Measurements from ENCODE around the gene TSNAX.
A peak's percentile ranks its signal among the peaks of the same experiment; 100 is the strongest.
"Not testable (repeated sequence)": the region's sequence is repeated elsewhere in the genome, so short reads cannot be mapped to it uniquely, and the experiment has no call there.

TSNAX gene, protein sequence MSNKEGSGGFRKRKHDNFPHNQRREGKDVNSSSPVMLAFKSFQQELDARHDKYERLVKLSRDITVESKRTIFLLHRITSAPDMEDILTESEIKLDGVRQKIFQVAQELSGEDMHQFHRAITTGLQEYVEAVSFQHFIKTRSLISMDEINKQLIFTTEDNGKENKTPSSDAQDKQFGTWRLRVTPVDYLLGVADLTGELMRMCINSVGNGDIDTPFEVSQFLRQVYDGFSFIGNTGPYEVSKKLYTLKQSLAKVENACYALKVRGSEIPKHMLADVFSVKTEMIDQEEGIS

DNA sequence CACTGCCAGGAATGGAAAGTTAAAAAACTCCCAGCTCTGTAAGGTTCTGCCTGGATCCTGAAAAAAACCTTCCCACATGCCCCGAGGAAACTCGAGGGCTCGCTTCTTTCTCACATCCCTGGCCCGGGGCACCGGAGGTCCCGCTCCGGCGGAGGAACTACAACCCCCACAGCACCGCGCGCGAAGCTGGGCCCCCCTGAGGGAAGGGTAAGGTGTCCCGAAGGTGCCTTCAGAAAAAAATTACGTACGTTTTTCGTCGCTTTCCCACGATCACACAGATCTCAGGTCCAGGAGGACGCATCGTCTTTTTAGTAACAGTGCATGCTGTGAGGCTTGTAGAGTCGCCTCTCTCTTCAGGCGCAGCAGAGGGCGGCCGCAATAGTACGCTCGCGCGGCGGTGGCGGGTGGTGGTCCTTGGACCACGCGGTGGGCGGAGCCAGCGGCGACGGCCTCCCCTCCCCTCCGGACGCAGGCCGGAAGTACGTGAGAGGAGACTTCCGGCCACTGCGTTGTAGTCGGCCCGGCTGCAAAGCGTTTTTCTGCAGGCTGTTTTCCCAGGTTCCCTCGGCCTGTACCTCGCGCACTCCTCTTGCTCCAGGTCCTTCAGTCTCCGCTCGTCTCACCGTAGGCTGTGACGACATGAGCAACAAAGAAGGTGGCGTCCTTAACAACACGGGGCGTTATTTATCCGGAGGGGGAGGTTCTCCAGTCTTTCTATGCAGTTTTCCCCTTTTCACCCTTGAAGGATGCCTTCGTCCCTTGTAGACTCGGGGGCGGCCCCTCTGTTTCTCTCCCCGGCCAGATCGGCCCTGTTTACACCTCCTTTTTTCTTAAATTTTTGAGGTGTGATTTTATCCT lies at the start of gene TSNAX:
TSNAX (plus strand) TSS at position 498 of the 858 bp plus-strand sequence; CDS start at position 640, 142 bp downstream.
- peak; percentile 79 to 81 for DNase-seq (ENCODE audit: low read depth in 2 of 2)

DNA sequence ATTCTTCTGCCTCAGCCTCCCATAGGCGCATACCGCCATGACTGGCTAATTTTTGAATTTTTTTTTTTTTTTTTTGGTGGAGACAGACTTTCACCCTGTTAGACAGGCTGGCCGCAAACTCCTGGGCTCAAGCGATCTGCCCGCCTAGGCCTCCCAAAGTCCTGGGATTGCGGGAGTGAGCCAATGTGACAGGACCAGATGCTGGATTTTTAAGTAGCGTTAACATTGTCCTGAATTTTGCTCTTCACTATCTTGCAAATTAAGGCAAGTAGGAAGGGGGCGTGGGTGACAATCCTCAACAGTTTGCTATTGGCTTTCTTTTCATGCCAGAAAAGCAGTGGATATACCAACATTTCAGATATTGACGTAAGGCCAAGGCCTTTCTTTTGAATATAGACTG lies 49.7 kb upstream of the TSNAX start:
- no peak for DNase-seq (ENCODE audit: low read depth in 2 of 2)

DNA sequence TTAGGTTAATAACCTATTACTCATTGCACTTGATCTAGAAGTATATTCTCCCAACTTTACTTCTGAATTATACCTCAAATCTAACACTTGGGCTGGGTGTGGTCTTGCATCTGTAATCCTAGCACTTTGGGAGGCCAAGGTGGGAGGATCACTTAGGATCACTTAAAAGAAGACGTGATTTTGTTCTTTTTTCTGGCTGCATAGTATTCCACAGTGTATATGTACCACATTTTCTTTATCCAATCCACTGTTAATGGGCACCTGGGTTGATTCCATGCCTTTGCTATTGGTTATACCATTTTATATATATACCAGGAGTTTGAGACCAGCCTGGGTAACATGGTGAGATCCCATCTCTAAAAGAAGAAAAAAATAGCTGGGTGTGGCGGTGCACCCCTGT lies 48.5 kb upstream of the TSNAX start:
- no peak for DNase-seq (ENCODE audit: low read depth in 2 of 2)

DNA sequence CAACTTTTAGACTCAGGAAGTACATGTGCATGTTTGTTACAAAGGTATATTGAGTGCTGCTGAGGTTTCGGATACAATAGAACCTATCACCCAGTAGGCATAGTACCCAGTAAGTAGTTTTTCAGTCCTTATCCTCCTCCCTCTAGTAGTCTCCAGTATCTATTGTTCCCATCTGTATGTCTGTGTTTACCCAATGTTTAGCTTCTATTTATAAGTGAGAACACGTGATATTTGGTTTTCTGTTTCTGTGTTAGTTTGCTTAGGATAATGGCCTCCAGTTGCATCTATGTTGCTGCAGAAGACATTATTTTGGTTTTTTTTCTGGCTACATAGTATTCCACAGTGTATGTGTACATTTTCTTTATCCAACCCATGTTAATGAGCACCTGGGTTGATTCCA lies 47.2 kb upstream of the TSNAX start:
- DNase-seq (ENCODE audit: low read depth in 2 of 2), result no peak

DNA sequence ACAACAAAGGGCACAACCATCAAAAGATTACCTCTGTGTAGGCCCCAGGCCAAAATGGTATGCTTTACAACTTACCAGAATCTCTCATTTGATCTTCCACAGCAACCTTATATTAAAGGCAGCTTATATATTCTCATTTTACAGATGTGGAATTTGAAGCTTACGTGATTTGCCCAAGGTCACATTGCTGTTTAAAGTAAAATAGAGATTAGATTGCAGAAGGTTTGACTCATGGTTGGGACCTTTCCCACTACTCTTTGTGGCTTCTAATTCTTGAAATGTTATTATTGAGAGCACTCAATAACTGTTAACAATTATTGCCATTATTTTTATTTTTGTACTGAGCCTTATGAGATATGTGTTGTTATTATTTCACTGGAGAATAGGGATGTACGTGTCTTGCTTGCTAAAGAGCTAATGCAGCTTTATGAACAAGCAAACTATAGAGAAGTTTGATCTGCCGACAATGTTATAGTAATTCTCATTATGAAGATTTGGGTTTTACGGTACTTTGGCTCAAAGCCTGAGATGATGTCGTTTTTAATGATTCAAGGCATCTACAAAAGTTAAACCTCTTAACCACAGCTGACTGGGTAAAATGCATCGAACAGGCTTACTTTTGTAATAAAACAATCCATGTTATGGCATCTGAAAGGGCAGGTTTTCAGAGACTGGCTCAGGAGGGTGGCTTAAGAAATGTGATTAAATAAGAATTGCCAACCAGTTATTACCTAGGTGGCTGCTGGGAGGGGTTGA lies 43.3 kb upstream of the TSNAX start:
- DNase-seq (ENCODE audit: low read depth in 2 of 2), result no peak

DNA sequence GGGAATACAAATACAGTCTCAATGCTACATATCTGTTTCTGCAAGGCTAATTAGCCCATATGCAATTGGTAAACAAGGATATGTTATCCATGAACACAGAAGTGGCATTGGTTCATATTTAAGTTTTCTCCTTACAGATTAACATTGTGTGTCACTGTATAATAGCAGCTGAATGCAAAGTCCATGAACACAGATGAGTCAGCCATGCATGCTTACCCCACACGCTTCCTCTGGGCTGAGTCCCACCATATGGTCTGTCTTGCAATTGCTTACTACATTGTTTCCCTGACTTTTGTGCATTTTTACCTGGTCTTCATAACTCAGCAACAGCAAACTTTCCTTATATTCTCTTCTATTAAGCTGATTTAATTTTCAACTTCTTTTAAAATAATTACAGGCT lies 41.5 kb upstream of the TSNAX start:
- no peak for DNase-seq (ENCODE audit: low read depth in 2 of 2)

DNA sequence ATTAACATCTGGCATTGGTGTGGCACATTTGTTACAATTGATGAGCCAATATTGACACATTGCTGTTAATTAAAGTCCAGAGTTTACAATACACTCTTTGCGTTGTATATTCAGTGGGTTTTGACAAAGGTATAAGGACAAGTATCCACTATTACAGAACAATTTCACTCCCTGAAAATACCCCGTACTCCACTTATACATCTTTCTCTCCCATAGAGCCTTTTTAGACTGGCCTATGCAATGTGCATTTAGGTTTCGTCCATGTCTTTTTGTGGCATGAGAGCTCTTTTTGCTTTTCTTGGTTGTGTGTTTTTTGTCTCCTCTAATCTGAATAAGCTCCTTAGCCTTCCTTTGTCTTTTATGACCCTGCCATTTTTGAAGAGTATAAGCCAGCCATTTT lies 40.6 kb upstream of the TSNAX start:
- no peak for DNase-seq (ENCODE audit: low read depth in 2 of 2)

DNA sequence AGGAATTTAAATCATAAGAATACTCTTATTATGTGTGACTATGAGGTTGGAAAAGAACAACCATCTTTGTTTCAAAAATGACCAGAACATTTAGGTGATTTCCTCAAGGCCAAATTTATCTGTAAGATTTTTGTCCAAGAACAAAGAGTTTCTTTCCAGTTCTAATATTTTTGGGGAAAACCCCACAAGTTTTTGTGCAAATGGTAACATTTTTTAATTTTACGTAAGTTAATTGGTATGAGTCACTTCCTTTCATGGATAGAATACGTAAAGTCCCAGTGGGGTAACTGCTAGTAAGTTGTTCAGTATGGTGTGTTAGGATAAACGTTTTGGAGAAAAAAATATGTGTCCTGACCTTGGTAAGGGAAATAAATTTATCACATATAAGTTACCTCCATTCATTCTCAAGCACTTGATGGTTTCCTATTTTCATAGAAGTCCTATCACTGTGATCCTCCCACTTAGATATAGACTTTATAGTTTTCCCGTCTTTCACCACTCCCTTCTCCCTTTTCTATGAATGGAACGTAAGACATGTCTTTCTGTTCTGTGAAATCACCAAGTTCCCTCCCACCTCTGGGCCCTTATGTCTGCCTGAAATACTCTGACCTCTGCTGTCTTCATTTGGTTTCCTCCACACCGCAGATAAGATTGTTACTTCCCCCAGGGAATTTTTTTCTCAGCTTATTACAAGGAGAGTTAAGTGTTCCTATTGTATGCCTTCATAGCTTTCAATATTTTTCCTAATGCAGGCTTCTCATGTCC lies 34.9 kb upstream of the TSNAX start:
- DNase-seq (ENCODE audit: low read depth in 2 of 2), result no peak

DNA sequence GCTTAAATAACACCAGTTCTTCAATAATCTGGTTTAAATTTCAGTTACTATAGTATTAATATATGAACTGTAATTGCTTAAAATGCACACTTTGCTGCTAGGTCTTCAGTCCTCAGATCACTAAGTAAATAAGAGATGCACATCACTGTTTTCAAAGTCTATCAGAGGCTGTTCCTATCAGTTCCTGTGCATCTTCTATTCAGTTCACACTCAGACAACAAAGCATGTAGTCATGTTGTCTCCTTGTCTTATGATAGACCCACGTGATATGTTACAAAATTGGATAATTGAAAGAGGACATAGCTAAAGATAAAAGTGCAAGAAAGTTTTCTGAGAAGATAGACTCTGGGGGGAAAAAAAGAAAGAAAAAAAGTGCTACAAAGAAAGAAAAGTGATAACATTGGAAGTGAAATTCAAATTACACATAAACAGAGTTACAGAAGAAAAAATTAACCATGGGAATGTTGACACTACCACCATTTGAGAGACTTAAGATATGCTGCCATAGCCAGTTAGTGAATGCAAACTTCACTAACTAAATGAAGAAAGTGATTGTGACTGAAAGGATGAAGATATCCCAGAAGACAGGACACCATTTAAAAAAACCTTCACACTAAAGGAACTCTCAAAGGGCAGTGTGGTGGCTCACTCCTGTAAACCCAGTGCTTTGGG lies 33.9 kb upstream of the TSNAX start:
- DNase-seq (ENCODE audit: low read depth in 2 of 2), result no peak

DNA sequence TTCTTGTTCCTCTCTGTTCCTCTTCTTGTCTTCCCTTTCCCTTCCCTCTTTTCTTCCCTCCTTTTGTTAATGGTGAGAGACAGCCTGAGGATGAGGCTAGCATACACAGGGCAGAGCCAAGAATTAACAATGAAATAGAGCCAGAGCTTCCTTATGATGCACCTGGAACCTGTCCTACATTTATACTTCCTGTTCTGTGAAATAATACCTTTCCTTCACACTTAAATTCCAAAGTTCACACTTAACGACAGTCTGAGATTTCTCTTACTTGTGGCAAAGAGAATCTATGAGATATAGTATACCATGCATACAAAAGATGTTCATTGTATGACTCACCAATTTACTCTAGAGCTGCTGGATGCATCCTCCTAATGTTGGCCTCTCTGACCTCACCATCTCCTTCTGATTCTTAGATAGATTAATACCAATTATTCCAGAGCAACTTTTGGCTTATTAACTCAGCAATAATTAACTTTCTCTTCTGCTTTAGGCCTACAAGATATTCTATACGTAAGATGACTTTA lies 30.8 kb upstream of the TSNAX start:
- no peak for DNase-seq (ENCODE audit: low read depth in 2 of 2)

DNA sequence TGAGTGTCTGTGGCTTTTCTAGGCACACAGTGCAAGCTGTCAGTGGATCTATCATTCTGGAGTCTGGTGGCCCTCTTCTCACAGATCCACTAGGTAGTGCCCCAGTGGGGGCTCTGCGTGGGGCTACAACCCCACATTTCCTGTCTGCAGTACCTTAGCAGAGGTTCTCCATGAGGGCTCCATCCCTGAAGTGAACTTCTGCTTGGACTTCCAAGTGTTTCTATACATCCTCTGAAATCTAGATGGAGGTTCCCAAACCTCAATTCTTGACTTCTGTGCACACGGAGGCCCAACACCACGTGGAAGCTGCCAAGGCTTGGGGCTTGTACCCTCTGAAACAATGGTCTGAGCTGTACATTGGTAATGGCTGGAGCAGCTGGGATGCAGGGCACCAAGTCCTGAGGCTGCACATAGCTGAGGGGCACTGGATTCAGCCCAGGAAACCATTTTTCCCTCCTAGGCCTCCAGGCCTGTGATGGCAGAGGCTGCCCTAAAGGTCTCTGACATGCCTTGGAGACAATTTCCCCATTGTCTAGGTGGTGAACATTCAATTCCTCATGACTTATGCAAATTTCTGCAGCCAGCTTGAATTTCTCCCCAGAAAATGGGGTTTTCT lies 29.2 kb upstream of the TSNAX start:
- no peak for DNase-seq (ENCODE audit: low read depth in 2 of 2)

DNA sequence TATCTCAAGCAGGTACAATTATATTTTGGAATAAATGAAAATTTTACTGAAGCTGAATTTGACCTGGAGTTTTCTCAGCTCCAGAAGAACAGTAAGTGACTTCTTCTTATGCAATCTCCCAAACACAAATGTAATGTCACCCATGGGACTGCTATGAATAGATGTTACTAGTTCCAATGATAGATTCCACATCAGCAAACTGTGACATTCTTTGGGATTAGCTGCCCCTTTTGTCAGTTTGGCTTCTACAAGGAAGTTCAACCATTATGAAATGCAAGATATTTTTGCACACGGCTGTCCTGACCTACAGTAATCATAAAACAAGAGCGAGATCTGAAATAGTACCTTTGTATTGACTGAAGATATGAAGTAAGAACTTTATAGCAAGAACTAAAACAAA lies 27.8 kb upstream of the TSNAX start:
- DNase-seq (ENCODE audit: low read depth in 2 of 2), result no peak

DNA sequence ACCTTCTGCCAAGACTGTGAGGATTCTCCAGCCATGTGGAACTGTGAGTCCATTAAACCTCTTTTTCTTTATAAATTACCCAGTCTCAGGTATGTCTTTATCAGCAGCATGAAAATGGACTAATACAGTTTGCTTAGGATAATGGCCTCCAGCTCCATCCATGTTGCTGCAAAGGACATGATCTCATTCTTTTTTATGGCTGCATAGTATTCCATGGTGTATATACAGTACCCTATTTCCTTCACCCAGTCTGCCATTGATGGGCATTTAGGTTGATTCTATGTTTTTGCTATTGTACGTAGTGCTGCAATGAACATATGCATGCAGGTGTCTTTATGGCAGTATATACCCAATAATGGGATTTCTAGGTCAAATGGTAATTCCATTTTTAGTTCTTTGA lies 25.3 kb upstream of the TSNAX start:
- DNase-seq (ENCODE audit: low read depth in 2 of 2), result not testable (repeated sequence)

DNA sequence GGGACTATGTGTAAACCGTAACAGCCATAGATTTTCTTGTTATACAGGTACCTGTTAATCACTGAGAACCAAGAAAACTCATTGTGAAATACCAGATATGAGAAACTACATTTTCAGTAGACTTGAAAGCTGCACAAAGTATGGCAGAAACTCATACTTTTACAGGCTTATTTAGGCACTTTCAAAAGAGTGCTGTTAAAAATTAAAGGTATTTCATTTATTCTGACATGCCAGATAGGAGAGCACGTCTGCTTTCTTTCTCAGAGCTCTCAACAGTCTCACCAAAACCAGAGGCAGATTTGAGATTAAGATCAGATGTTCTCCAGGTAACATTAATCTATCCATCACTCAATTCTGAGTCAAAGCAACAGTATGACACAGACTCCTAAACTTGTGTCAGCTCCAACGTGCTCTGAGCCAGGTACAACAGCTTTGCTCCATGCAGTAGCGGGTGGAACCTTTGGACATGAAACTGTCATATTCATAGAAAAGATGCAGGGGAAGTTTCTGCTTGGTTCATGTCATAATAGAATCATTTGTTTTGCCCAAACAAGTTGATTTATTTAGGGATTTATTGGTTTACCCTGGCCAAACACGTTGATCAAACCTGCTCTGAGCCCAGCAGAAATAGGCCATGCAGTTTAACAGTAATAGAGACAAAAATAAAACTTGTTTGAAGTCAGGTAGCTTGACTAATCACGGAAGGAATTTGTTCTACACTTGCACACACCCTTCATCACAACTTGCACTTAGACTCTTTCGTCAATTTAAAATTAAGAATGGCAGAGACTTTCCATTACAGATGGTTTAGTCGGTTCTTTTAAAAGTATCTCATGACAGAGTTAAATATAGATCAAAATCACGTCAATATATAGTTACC lies 20.8 kb upstream of the TSNAX start:
- no peak for DNase-seq (ENCODE audit: low read depth in 2 of 2)

DNA sequence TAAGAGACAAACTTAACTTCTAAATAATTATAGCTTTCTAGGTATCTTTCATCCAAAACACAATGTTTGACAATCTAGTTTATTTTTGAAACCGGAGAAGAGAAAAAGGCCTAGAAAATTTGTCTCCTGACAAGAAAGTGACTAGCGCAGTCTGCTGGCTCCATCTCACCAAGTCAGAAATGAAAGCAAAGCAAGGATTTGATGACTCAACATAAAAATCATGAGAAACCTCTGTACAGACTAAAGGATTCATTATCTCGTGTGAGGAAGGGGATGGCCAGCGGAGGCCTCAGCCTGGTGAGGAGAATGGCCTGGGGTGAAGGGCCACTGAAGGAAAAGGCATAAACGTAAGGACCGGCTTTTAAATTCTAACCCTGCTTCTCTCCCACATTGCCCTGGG lies 20.0 kb upstream of the TSNAX start:
- no peak for DNase-seq (ENCODE audit: low read depth in 2 of 2)

DNA sequence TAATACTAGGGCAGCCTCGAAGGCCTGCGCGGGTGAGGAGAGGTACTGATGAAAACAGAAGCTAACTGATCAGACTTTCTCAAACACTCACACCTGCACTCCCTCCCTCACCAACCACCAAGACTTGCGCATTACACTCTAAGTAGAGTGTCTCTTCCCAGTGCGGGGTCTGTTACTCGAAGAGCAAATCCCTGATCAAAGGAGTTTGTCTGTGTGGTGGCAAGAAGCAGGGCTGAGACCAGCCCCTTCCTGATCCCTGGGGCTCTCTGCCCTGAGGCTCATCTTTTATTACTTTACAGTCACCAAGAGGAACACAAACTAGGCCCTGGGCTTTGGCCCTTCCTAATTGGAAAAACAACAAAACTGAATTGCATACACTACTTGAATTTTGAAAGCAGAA lies 19.5 kb upstream of the TSNAX start:
- no peak for DNase-seq (ENCODE audit: low read depth in 2 of 2)

DNA sequence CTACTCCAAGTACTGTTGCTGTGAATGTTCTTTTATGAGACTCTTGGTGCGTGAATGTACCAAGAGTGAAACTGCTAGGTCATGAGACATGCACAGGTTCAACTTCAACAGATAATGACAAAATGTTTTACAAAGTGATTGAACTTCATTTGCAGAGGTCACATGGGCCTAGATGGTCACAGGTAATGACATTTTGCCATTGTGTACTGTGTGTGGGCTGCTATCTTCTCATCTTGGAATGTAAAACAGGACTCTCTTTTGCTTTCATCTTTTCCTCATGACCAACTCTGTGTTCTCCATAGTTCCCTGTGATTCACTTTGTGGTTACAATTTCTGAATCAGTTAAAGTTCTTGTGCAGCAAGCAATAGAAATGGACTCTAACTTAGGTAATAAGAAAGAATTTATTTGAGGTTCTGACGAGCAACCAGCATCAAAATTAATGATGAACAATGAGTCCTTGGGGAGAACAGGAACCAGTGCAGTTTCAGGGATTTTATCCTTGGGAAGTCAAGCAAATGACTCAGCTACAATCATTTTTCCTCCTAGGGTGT lies 16.2 kb upstream of the TSNAX start:
- no peak for DNase-seq (ENCODE audit: low read depth in 2 of 2)

DNA sequence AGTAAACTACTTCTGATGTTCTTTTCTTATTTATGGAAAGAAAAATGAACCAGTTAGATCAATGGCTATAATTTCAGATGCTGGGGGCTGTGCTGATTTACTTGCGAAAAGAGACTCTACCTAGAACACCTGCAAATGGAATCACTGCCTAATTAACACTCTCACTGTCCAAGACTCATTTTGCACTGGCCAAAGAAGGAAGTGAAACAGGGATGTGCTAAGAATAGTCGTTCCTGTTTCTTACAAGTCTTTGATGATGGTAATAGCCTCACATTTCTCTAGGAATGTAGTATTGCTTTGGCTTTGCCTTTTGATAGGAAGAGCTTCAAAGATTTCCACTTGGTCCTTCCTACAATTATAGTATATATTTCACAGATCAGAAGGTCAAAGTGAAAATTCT lies 12.7 kb upstream of the TSNAX start:
- no peak for DNase-seq (ENCODE audit: low read depth in 2 of 2)

DNA sequence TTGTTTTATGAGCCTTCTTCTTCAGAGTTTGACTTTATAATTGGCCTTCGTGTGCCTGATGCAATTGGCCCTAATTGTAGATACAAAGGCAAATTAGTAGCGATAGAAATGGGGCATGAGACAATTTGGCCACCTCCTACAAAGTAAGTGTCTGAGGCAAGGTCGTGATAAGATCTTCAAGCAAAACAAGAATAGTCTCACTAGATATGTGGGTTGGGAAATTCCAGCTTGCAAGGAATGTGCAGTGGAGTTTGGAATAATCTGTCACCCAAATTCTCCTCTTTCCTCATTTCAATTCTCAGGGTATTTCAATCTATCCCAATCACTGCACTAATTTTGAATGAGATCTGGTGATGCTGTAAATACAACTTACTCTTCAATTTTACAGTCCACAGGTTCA lies 11.4 kb upstream of the TSNAX start:
- no peak for DNase-seq (ENCODE audit: low read depth in 2 of 2)

Data from stimulated activated CD8-positive, alpha-beta memory T cell treated with anti-CD3 and anti-CD28 coated beads, Interleukin-2, amount 100 ng/mL, for 1 hour (primary cell).